ENCODE results near the gene EPB41.

- TF ChIP-seq CTCF (IDR thresholded peaks at IDR 0.05; ENCODE audit: low read depth, low read length), result no peak
- no peak for TF ChIP-seq POLR2A (IDR thresholded peaks at IDR 0.05; ENCODE audit: extremely low read depth, insufficient read length)
- no peak for TF ChIP-seq MAX (IDR thresholded peaks at IDR 0.05; ENCODE audit: low read depth, low read length)
Observed at GRCh38 chr1:28902738-28903137, 11.6 kb upstream of the EPB41 start.
